Gastroesophageal sphincter (tissue), 4 donors: ENCODE results near the gene KRTAP10-8. TPM values are rescaled to one million over a fixed set of nuclear protein-coding genes. Genes with fewer than 3 reads are reported as not detected.
"Not testable (repeated sequence)": the region's sequence is repeated elsewhere in the genome, so short reads cannot be mapped to it uniquely, and the experiment has no call there.

Experiments
- ATAC-seq: fragments of 150-250 bp; one replicate; pipeline ENCODE4 v1.9.1; 2016; ENCODE audit warnings: mild to moderate bottlenecking, moderate library complexity
- H3K27ac ChIP-seq, 4 donors: fragments of 200-600 bp; sonication (generic) in 3 of 4; 1 replicate in 3 of 4; 2 replicates in 1 of 4; pipeline ENCODE4 v1.5.1; 2016 to 2019
- H3K27me3 ChIP-seq: fragments of 200-600 bp; sonication (generic); one replicate; pipeline ENCODE4 v1.5.1; 2019
- H3K36me3 ChIP-seq, 2 donors: fragments of 200-600 bp; sonication (generic); one replicate each; pipeline ENCODE4 v1.5.1; 2019; ENCODE audit warnings: control low read depth in 1 of 2
- H3K4me1 ChIP-seq, 3 donors: fragments of 200-600 bp; sonication (generic); 1 replicate in 2 of 3; 2 replicates in 1 of 3; pipeline ENCODE4 v1.5.1; 2016 to 2019; ENCODE audit warnings: control low read depth in 2 of 3
- H3K4me3 ChIP-seq, 2 donors: fragments of 200-600 bp; sonication (generic); one replicate each; pipeline ENCODE4 v1.5.1; 2019; ENCODE audit warnings: mild to moderate bottlenecking in 1 of 2, moderate library complexity in 1 of 2
- H3K9me3 ChIP-seq, 3 donors: fragments of 200-600 bp; sonication (generic); one replicate each; pipeline ENCODE4 v1.5.1; 2017 to 2019; ENCODE audit warnings: control low read depth in 2 of 3
- CTCF ChIP-seq, 4 experiments: fragments of 200-600 bp in 2 of 4; fragments of 450-650 bp in 2 of 4; sonication (generic) in 1 of 4; IDR thresholded peaks; one replicate each; pipeline ENCODE4 v1.5.1; 2017 to 2019; ENCODE audit warnings: antibody characterized with exemption in 4 of 4, mild to moderate bottlenecking in 2 of 4, moderate library complexity in 2 of 4
- EP300 ChIP-seq: sonication (generic); formaldehyde crosslinking; IDR thresholded peaks from one replicate; pipeline ENCODE4 v1.6.1; 2017; ENCODE audit warnings: antibody characterized with exemption, mild to moderate bottlenecking
- POLR2A ChIP-seq, 2 donors: fragments of 450-650 bp; IDR thresholded peaks; one replicate each; pipeline ENCODE4 v1.6.1; 2017; ENCODE audit warnings: antibody characterized with exemption in 2 of 2, mild to moderate bottlenecking in 2 of 2, moderate library complexity in 1 of 2
- POLR2AphosphoS5 ChIP-seq: sonication (generic); formaldehyde crosslinking; IDR thresholded peaks from one replicate; pipeline ENCODE4 v1.6.1; 2017; ENCODE audit warnings: antibody characterized with exemption
- WGBS, 2 donors: methylation state at CpG; one replicate each; pipeline ENCODE4 v1.1.5; 2018; ENCODE audit warnings: low coverage in 1 of 2; 5-methylcytosine and 5-hydroxymethylcytosine counted together
- total RNA-seq, 4 donors: library from RNA; depleted of rRNA; stranded (reverse); fragments of >200 nt; gene quantifications; one replicate each; pipeline ENCODE4 v1.1.0, GENCODE V29; 2016

Gene KRTAP10-8
- total RNA-seq, 4 donors from 2014 or later = not detected

GRCh38 chr21:44589586-44590305, 22.1 kb upstream of the KRTAP10-8 start:
- peaks cover 0 to 10% (median 0%) of the 10 kb centered on the region in 3 donors for H3K9me3 ChIP-seq
- no peak overlapping the region for H3K27ac ChIP-seq
- no peaks in the 10 kb centered on the region for H3K36me3 ChIP-seq
- no peak overlapping the region for H3K4me3 ChIP-seq
- WGBS, 2 donors = 84 to 92% methylated on average over 2 to 11 of the region's 24 CpGs
- H3K4me1 ChIP-seq = no peaks in the 10 kb centered on the region
- TF ChIP-seq POLR2A (IDR thresholded peaks at IDR 0.05) = no peak
- TF ChIP-seq POLR2AphosphoS5 = no peak
- H3K27me3 ChIP-seq = peaks cover 62% of the 10 kb centered on the region
- ATAC-seq = no peak

- ATAC-seq = no peak
- no peak for TF ChIP-seq POLR2A (IDR thresholded peaks at IDR 0.05)
- TF ChIP-seq CTCF (IDR thresholded peaks at IDR 0.05) = no peak
- no peak for TF ChIP-seq EP300
- no peak for TF ChIP-seq POLR2AphosphoS5
- H3K4me3 ChIP-seq = no peak overlapping the region
- 76% methylated on average over 5 of the region's 10 CpGs; no CpG with 5 or more reads in 1 of the 2 donors for WGBS, 2 donors
- no peaks in the 10 kb centered on the region for H3K36me3 ChIP-seq
- H3K4me1 ChIP-seq = no peaks in the 10 kb centered on the region
- no peak overlapping the region for H3K27ac ChIP-seq
- peaks cover 62% of the 10 kb centered on the region for H3K27me3 ChIP-seq
- peaks cover 0 to 8% (median 0%) of the 10 kb centered on the region in 3 donors for H3K9me3 ChIP-seq
Measured at GRCh38 chr21:44590311-44590721, 21.6 kb upstream of the KRTAP10-8 start.

- H3K4me3 ChIP-seq, H3K9me3 ChIP-seq, H3K36me3 ChIP-seq, H3K27ac ChIP-seq, H3K4me1 ChIP-seq, ATAC-seq: not testable (repeated sequence)
- WGBS, 2 donors = 53 to 60% methylated on average over 2 to 3 of the region's 19 CpGs
- H3K27me3 ChIP-seq = peaks cover 61% of the 10 kb centered on the region
Measured at GRCh38 chr21:44590897-44591800, 20.7 kb upstream of the KRTAP10-8 start.

- ATAC-seq, H3K4me1 ChIP-seq: not testable (repeated sequence)
- no CpG with 5 or more reads among the region's 4 CpGs for WGBS, 2 donors
Measured at GRCh38 chr21:44591801-44592130, 20.1 kb upstream of the KRTAP10-8 start.

GRCh38 chr21:44592446-44593311, 19.2 kb upstream of the KRTAP10-8 start, which contains the start of gene KRTAP10-6:
KRTAP10-6 (minus strand) TSS chr21:44592505; CDS start chr21:44592484, 21 bp downstream.
- H3K27ac ChIP-seq = no peak within 1 kb of the TSS
- WGBS, 2 donors = 78% methylated on average over 4 of the region's 33 CpGs; no CpG with 5 or more reads in 1 of the 2 donors
- H3K36me3 ChIP-seq = no peaks in the 10 kb centered on the region
- ATAC-seq = no peak
- peaks cover 54% of the 10 kb centered on the region for H3K27me3 ChIP-seq
- no peak for TF ChIP-seq POLR2AphosphoS5
- no peak for TF ChIP-seq POLR2A (IDR thresholded peaks at IDR 0.05)
- no peaks in the 10 kb centered on the region for H3K9me3 ChIP-seq
- H3K4me1 ChIP-seq = no peaks in the 10 kb centered on the region
- H3K4me3 ChIP-seq = no peak within 1 kb of the TSS

More at GRCh38 chr21:44591801-44592130, 20.1 kb upstream of the KRTAP10-8 start:
- H3K27me3 ChIP-seq = peaks cover 56% of the 10 kb centered on the region
- not testable (repeated sequence) for H3K27ac ChIP-seq, H3K9me3 ChIP-seq, H3K36me3 ChIP-seq, H3K4me3 ChIP-seq

DNA sequence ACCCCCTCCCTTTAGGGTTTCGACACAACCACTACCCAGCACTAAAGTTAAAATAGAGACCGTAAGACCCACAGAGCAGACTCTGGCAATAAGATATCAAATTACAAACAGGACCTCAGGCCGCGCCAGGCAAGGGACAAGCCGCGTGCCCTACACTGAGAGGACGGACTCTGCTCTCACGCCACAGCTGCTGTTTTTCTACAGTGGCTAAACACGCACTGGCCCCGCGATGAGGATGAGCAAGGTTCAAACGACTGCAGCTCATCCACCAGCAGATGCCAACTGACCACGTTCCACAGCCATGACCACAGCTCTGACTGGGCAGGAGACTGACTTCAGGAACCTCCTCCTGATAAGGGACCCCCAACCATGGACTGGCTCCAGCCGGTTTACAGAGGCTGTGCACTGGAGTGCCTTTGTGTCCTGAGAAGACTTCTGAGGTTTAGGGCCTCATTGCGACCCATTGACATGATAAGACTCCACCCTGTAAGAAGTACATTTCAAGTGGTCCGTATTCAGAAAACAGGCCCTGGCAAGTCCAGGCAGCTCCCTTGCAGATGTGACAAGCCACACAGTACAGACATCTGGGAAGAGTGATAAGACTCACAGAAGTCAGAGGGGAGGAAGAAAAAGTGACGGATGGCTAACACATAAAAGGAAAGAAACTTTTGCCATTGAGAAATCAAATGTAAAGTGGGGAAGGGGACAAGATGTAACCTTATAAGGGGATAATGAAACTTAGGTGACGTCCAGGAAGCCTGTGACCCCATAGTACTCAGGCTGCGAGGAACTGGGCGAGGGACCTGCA, 18.1 kb upstream of the KRTAP10-8 start:
- peaks cover 64% of the 10 kb centered on the region for H3K27me3 ChIP-seq
- no peak for ATAC-seq
- peaks cover 0 to 10% (median 0%) of the 10 kb centered on the region in 3 donors for H3K9me3 ChIP-seq
- H3K36me3 ChIP-seq = no peaks in the 10 kb centered on the region
- no peaks in the 10 kb centered on the region for H3K4me1 ChIP-seq
- no peak overlapping the region for H3K4me3 ChIP-seq
- TF ChIP-seq CTCF (IDR thresholded peaks at IDR 0.05) (no peak), EP300 (no peak), POLR2AphosphoS5 (no peak)
- H3K27ac ChIP-seq = no peak overlapping the region
- WGBS, 2 donors = 56 to 79% methylated on average over 7 to 17 of the region's 20 CpGs
